Coronary artery (tissue), 2 donors: ENCODE measurements around the gene PARVA.

Experiments used
- DNase-seq: peaks from one replicate; pipeline ENCODE4 v3.0.0-alpha.2; 2017; ENCODE audit warnings: low spot score
- H3K27ac ChIP-seq, 2 donors: fragments of 200-600 bp; sonication (generic); one replicate each; pipeline ENCODE4 v1.5.1; 2016 to 2019
- H3K4me3 ChIP-seq: fragments of 200-600 bp; sonication (generic); 2 replicates; pipeline ENCODE4 v1.5.1; 2016; ENCODE audit warnings: mild to moderate bottlenecking, moderate library complexity
- TF ChIP-seq, protein P1 (sequence below): fragments of 200-600 bp; sonication (generic); IDR thresholded peaks from one replicate; pipeline ENCODE4 v1.5.1; 2019; ENCODE audit warnings: antibody characterized with exemption

PARVA gene

DNA sequence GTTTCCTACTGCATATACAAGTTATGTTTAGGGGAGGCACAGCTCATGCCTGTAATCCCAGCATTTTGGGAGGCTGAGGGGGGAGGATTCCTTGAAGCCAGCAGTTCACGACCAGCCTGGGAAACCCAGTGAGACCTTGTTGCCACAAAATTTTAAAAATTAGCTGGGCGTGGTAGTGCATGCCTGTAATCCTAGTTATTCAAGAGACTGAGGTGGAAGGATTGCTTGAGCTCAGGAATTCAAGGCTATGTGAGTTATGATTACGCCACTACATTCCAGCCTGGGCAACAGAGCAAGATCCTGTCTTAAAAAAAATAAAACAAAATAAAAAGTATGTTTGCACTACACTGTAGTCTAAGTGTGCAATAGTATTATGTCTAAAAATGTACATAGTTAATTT lies 188.0 kb downstream of the PARVA start:
- no peak for DNase-seq
- Histone ChIP-seq H3K27ac (no peak overlapping the region), H3K4me3 (no peak overlapping the region)
- TF ChIP-seq, protein P1, sequence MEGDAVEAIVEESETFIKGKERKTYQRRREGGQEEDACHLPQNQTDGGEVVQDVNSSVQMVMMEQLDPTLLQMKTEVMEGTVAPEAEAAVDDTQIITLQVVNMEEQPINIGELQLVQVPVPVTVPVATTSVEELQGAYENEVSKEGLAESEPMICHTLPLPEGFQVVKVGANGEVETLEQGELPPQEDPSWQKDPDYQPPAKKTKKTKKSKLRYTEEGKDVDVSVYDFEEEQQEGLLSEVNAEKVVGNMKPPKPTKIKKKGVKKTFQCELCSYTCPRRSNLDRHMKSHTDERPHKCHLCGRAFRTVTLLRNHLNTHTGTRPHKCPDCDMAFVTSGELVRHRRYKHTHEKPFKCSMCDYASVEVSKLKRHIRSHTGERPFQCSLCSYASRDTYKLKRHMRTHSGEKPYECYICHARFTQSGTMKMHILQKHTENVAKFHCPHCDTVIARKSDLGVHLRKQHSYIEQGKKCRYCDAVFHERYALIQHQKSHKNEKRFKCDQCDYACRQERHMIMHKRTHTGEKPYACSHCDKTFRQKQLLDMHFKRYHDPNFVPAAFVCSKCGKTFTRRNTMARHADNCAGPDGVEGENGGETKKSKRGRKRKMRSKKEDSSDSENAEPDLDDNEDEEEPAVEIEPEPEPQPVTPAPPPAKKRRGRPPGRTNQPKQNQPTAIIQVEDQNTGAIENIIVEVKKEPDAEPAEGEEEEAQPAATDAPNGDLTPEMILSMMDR = no peak

DNA sequence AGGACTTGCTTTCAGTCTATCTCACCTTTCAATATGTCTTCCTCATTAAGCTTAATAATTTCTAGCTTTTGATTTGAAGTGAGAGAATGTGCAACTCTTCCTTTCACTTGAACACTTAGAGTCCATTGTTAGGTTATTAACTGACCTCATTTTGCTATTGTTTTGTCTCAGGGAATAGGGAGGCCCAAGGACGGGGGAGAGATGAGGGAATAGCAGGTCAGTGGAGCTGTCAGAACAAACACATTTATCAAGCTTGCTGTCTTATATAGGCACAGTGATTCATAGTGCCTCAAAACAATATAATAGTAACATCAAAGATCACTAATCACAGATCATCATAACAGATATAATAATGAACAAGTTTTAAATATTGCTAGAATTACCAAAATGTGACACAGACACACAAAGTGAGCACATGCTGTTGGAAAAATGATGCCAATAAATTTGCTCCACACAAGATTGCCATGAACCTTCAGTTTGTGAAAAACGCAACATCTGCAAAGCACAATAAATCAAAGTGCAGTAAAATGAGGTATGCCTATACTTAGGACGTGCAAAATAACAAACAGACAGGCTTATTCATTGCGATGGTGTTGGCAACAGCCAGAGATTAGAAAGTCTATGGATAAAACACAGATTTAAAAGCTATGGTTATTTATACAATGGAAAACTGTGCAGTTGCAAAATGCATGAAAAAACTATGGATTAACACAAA lies 190.5 kb downstream of the PARVA start:
- TF ChIP-seq, protein P1 = no peak
- no peak overlapping the region for H3K27ac ChIP-seq
- H3K4me3 ChIP-seq = no peak overlapping the region
- DNase-seq = no peak

DNA sequence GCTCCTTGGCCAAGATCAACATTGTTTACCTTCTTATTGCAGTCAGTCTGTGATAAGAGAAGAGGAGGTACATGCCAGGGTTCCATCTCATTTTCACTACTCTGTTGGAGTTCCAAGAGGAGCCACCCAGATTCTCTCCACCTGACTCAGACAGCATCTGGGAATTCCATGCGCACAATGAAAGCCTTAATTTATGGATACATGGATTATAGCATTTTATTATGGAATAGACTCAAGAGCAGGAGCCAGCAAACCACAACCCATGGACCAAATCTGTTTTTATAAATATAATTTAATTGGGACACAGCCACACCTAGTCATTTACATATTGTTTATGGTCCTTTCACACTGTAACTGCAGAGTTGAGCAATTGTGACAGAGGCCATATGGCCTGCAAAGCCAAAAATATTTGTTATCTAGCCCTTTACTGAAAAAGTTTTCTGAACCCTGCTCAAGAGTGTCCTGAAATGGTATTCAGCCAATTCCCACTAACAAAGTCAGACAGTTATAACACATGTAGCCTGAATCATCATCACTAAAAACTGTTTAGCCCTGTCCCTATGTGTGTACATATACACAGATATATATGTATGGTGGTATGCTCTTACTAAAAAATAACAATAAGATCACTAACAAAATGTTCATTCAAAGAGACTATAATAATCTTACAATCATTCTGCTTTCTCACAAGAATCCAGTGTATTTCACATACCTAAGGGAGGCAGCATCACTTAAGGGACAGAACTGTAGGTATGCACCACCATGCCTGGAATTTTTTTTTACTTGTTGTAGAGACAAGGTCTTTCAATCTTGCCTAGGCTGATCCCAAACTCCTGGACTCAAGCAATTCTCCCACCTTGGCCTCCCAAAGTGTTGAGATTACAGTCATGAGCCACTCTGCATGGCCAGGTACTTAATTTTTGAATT lies 192.4 kb downstream of the PARVA start:
- TF ChIP-seq, protein P1 = no peak
- Histone ChIP-seq H3K4me3 (no peak overlapping the region), H3K27ac (no peak overlapping the region)
- no peak for DNase-seq

- DNase-seq = no peak
- Histone ChIP-seq H3K27ac (no peak overlapping the region), H3K4me3 (no peak overlapping the region)
- TF ChIP-seq, protein P1 = no peak
Measured at GRCh38 chr11:12573707-12574485, 196.5 kb downstream of the PARVA start.

DNA sequence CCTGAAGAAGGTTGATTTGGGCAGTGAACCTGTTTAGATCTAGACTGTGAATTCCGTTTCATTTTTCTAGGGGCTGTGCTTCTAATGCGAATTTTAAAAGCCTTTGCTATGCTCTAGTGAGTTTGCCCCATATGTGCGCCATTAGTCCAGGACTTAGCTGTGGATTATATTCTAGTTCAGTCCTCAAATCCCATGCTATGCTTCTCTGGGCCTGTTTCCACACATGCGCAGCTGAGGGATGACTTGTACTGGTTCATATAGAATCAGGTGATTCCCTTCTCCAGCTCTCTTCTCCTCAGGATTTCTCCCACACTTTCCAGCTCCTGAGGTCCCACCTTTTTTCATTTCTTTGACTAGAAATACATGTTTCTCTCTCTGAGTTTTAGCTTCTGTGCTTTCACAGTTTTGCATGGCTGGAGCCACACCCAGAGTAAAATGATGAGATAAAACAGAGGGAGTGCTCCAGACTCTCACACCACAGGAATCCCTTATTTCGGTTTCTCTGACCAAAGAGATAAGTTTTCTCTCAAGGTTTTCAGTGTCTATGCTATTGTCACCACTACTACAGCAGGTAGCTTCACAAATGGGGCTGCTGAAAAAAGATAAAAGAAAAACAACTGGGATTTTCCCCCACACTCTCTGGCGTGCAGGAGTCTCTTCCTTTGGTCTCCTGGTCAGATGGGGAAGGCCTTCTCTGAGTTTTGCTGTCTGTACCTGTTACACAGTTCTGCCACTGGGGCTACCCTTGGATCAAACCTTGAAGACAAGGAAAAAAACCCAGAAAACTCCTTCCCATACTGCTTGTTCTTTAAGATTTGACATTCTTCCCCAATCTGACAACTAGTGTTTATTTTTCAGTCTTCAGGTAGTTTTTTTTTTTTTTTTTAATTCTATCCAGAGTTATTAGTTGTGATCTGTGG lies 200.6 kb downstream of the PARVA start:
- TF ChIP-seq, protein P1 = no peak
- no peak overlapping the region for H3K4me3 ChIP-seq
- no peak overlapping the region for H3K27ac ChIP-seq

GRCh38 chr11:12581416-12581815 lies 204.0 kb downstream of the PARVA start:
- Histone ChIP-seq H3K27ac (no peak overlapping the region), H3K4me3 (no peak overlapping the region)
- no peak for DNase-seq
- TF ChIP-seq, protein P1 = no peak

More for the DNA sequence above, 200.6 kb downstream of the PARVA start:
- DNase-seq = no peak
